Amniotic epithelial cell (primary cell): ENCODE results near the gene C2CD4B.

Experiments used
- DNase-seq: peaks from one replicate; pipeline ENCODE4 v3.0.0-alpha.2; 2010; ENCODE audit warnings: low read depth

The C2CD4B gene

GRCh38 chr15:62118520-62119226 is 46.4 kb downstream of the C2CD4B start:
- DNase-seq, result peak; percentile 37

GRCh38 chr15:62115847-62116246 is 49.2 kb downstream of the C2CD4B start:
- DNase-seq, result no peak
